Glutamatergic neuron (in vitro differentiated cells): Measurements from ENCODE around the gene SMIM7. TPM values are rescaled to one million over a fixed set of nuclear protein-coding genes. Genes with fewer than 3 reads are reported as not detected.
A peak's percentile ranks its signal among the peaks of the same experiment; 100 is the strongest.

Source experiments
- DNase-seq: peaks from one replicate; pipeline ENCODE4 v3.0.0; 2022
- H3K27ac Mint-ChIP-seq: one replicate; pipeline ENCODE4 v1.8.0; 2020; ENCODE audit warnings: mild to moderate bottlenecking, mixed read lengths, inconsistent platforms; ENCODE audit not compliant: unreplicated experiment
- H3K27me3 Mint-ChIP-seq: one replicate; pipeline ENCODE4 v1.8.0; 2020; ENCODE audit warnings: mild to moderate bottlenecking, moderate library complexity, mixed read lengths, inconsistent platforms; ENCODE audit not compliant: unreplicated experiment
- H3K36me3 Mint-ChIP-seq: one replicate; pipeline ENCODE4 v1.8.0; 2020; ENCODE audit warnings: mild to moderate bottlenecking, mixed read lengths, inconsistent platforms; ENCODE audit not compliant: unreplicated experiment
- H3K4me1 Mint-ChIP-seq: one replicate; pipeline ENCODE4 v1.8.0; 2020; ENCODE audit warnings: mild to moderate bottlenecking, low read depth, mixed read lengths, inconsistent platforms; ENCODE audit not compliant: unreplicated experiment
- H3K4me3 Mint-ChIP-seq: one replicate; pipeline ENCODE4 v1.8.0; 2020; ENCODE audit warnings: mild to moderate bottlenecking, mixed read lengths, inconsistent platforms; ENCODE audit not compliant: unreplicated experiment
- H3K9me3 Mint-ChIP-seq: one replicate; pipeline ENCODE4 v1.8.0; 2020; ENCODE audit warnings: mild to moderate bottlenecking, moderate library complexity, mixed read lengths, inconsistent platforms; ENCODE audit not compliant: unreplicated experiment
- total RNA-seq: library from RNA; stranded (reverse); fragmentation: NEBNext Ultra II Directional; extraction: Animal tissue kit (Norgen Biotek cat#: 25700); gene quantifications from one replicate; pipeline ENCODE4 v1.2.1, GENCODE V29; 2021; ENCODE audit not compliant: unreplicated experiment
- TF ChIP-seq, protein P1 (sequence below): fragments of 200-600 bp; sonication (generic); IDR thresholded peaks from one replicate; pipeline ENCODE4 v1.5.0; 2021; ENCODE audit not compliant: partially characterized antibody, unreplicated experiment

The SMIM7 gene
- total RNA-seq, 1 donor from 2014 or later, result 81.0 TPM

DNA sequence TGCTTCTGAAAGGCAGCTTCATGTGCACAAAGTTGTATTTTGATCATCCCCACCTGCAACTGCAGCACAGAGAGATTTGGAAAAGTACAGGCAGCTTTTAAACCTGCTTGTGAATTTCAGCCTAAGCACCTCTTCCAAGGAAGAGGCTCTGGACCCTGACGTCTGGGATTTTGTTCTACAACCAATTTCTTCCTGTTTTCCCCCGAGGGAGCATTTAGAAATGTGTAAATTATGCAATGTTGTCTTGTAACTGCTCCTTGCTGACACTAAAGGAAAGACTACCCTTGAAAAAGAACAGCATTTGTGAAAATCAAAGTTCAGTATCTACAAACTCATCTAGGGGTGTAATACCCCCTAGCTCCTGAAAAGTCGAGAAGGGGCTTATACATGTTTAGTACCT is 47.3 kb downstream of the SMIM7 start:
- H3K9me3 Mint-ChIP-seq, result no peaks in the 10 kb centered on the region
- H3K4me3 Mint-ChIP-seq, result no peak overlapping the region
- peaks cover 9% of the 10 kb centered on the region for H3K27me3 Mint-ChIP-seq
- H3K4me1 Mint-ChIP-seq, result peaks cover 15% of the 10 kb centered on the region
- no peaks in the 10 kb centered on the region for H3K36me3 Mint-ChIP-seq
- no peak for DNase-seq
- no peak overlapping the region for H3K27ac Mint-ChIP-seq
- TF ChIP-seq, protein P1, sequence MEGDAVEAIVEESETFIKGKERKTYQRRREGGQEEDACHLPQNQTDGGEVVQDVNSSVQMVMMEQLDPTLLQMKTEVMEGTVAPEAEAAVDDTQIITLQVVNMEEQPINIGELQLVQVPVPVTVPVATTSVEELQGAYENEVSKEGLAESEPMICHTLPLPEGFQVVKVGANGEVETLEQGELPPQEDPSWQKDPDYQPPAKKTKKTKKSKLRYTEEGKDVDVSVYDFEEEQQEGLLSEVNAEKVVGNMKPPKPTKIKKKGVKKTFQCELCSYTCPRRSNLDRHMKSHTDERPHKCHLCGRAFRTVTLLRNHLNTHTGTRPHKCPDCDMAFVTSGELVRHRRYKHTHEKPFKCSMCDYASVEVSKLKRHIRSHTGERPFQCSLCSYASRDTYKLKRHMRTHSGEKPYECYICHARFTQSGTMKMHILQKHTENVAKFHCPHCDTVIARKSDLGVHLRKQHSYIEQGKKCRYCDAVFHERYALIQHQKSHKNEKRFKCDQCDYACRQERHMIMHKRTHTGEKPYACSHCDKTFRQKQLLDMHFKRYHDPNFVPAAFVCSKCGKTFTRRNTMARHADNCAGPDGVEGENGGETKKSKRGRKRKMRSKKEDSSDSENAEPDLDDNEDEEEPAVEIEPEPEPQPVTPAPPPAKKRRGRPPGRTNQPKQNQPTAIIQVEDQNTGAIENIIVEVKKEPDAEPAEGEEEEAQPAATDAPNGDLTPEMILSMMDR, result no peak

GRCh38 chr19:16611121-16611520 is 48.8 kb downstream of the SMIM7 start:
- Mint-ChIP-seq H3K9me3 (no peaks in the 10 kb centered on the region), H3K27me3 (peaks cover 5% of the 10 kb centered on the region), H3K4me3 (no peak overlapping the region), H3K4me1 (peaks cover 17% of the 10 kb centered on the region), H3K36me3 (no peaks in the 10 kb centered on the region), H3K27ac (no peak overlapping the region)
- TF ChIP-seq, protein P1, result no peak
- DNase-seq, result no peak

GRCh38 chr19:16609511-16610200 is 50.3 kb downstream of the SMIM7 start:
- TF ChIP-seq, protein P1, result no peak
- no peak overlapping the region for H3K27ac Mint-ChIP-seq
- H3K4me3 Mint-ChIP-seq, result no peak overlapping the region
- peaks cover 6% of the 10 kb centered on the region for H3K27me3 Mint-ChIP-seq
- H3K4me1 Mint-ChIP-seq, result peaks cover 23% of the 10 kb centered on the region
- H3K9me3 Mint-ChIP-seq, result no peaks in the 10 kb centered on the region
- no peaks in the 10 kb centered on the region for H3K36me3 Mint-ChIP-seq
- DNase-seq, result no peak

GRCh38 chr19:16608290-16608739 is 51.6 kb downstream of the SMIM7 start:
- Mint-ChIP-seq H3K27me3 (peaks cover 3% of the 10 kb centered on the region), H3K4me1 (peaks cover 22% of the 10 kb centered on the region), H3K4me3 (no peak overlapping the region), H3K9me3 (peaks cover 3% of the 10 kb centered on the region), H3K27ac (peak overlapping the region; percentile 1), H3K36me3 (no peaks in the 10 kb centered on the region)
- TF ChIP-seq, protein P1, result no peak
- DNase-seq, result no peak

DNA sequence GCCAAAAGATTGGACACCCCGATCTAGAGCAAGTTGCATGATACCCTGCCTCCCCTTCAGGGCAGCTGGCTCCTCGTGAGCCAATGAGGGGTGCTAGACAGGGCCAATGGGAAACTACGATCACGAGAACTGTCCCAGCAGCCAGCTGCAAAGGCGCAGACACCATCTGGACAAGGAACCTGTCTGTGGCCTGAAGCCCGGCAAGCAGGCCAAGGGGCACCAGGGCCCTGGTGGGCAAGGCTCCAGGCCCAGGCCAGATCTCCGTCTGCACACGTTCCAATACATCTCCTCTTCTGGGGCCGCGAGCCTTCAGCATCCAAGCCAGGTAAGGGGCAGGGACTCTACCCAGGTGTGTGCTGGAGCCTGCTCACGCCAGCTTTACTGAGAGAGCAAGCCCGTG is 52.1 kb downstream of the SMIM7 start:
- Mint-ChIP-seq H3K9me3 (peaks cover 3% of the 10 kb centered on the region), H3K27me3 (peaks cover 3% of the 10 kb centered on the region), H3K4me3 (no peak overlapping the region), H3K4me1 (peaks cover 22% of the 10 kb centered on the region), H3K27ac (no peak overlapping the region), H3K36me3 (no peaks in the 10 kb centered on the region)
- DNase-seq, result no peak
- TF ChIP-seq, protein P1, result no peak
